HG03039 (cell line): ENCODE results near the gene VWA8.
"Not testable (repeated sequence)": the region's sequence is repeated elsewhere in the genome, so short reads cannot be mapped to it uniquely, and the experiment has no call there.

ENCODE experiments used
- ATAC-seq: cut with Tn5 transposase; IDR thresholded peaks from one replicate; pipeline ENCODE4 v1.9.1; 2021; ENCODE audit warnings: mild to moderate bottlenecking, moderate library complexity; ENCODE audit not compliant: unreplicated experiment

VWA8 gene

GRCh38 chr13:41756198-41756880 is 204.6 kb downstream of the VWA8 start:
- ATAC-seq, result no peak

- ATAC-seq, result no peak
Measured at GRCh38 chr13:41751734-41752445, 209.0 kb downstream of the VWA8 start.

GRCh38 chr13:41751277-41751676 is 209.6 kb downstream of the VWA8 start:
- no peak for ATAC-seq

- no peak for ATAC-seq
Measured at GRCh38 chr13:41746259-41746658, 214.7 kb downstream of the VWA8 start.

GRCh38 chr13:41745496-41745895 is 215.4 kb downstream of the VWA8 start:
- not testable (repeated sequence) for ATAC-seq

- ATAC-seq, result no peak
Measured at GRCh38 chr13:41742917-41743552, 217.9 kb downstream of the VWA8 start.

- no peak for ATAC-seq
Measured at GRCh38 chr13:41740479-41740878, 220.4 kb downstream of the VWA8 start.

- no peak for ATAC-seq
Measured at GRCh38 chr13:41722684-41723535, 238.0 kb downstream of the VWA8 start.

GRCh38 chr13:41720839-41721561 is 239.9 kb downstream of the VWA8 start:
- ATAC-seq, result no peak

- ATAC-seq, result no peak
Measured at GRCh38 chr13:41716236-41716635, 244.7 kb downstream of the VWA8 start.

GRCh38 chr13:41713405-41713804 is 247.5 kb downstream of the VWA8 start:
- no peak for ATAC-seq

- no peak for ATAC-seq
Measured at GRCh38 chr13:41710771-41711170, 250.1 kb downstream of the VWA8 start.

GRCh38 chr13:41709511-41709910 is 251.4 kb downstream of the VWA8 start:
- no peak for ATAC-seq

- no peak for ATAC-seq
Measured at GRCh38 chr13:41708713-41709112, 252.2 kb downstream of the VWA8 start.

- ATAC-seq, result no peak
Measured at GRCh38 chr13:41707194-41707821, 253.6 kb downstream of the VWA8 start.

GRCh38 chr13:41706152-41706551 is 254.8 kb downstream of the VWA8 start:
- ATAC-seq, result no peak

- ATAC-seq, result no peak
Measured at GRCh38 chr13:41702540-41702939, 258.4 kb downstream of the VWA8 start.

GRCh38 chr13:41701676-41702075 is 259.2 kb downstream of the VWA8 start:
- ATAC-seq, result no peak

GRCh38 chr13:41700790-41701310 is 260.1 kb downstream of the VWA8 start:
- ATAC-seq, result no peak

- ATAC-seq, result no peak
Measured at GRCh38 chr13:41699759-41700158, 261.1 kb downstream of the VWA8 start.
